HEK293 (cell line): Measurements from ENCODE around the gene EPB41L5.
A peak's percentile ranks its signal among the peaks of the same experiment; 100 is the strongest.

ENCODE experiments used
- CTCF ChIA-PET: fragments of 350-600 bp; formaldehyde crosslinking; extraction: SDS; loops from one replicate; lab custom pipeline; 2021; ENCODE audit warnings: antibody characterized with exemption; lab: Yijun Ruan, JAX
- POLR2A ChIA-PET: fragments of 300-600 bp; formaldehyde crosslinking; extraction: SDS; loops from one replicate; lab custom pipeline; 2020; ENCODE audit warnings: antibody characterized with exemption, inconsistent platforms; lab: Yijun Ruan, JAX
- H3K27ac ChIP-seq: fragments of 200-500 bp; sonication (Bioruptor generic); 2 replicates; pipeline ENCODE4 v1.5.1; 2014; ENCODE audit warnings: low read depth, low read length, control low read depth, inconsistent platforms; ENCODE audit errors: extremely low read depth
- H3K36me3 ChIP-seq, 2 experiments: fragments of 200-500 bp in 1 of 2; sonication (Bioruptor generic) in 1 of 2; 1 replicate in 1 of 2; 2 replicates in 1 of 2; pipeline ENCODE4 v1.5.1; 2014 to 2017; ENCODE audit warnings: inconsistent platforms in 2 of 2, low read length in 2 of 2; ENCODE audit not compliant: control insufficient read depth in 2 of 2, insufficient read depth in 1 of 2
- H3K4me1 ChIP-seq: fragments of 200-500 bp; sonication (Bioruptor generic); 2 replicates; pipeline ENCODE4 v1.5.1; 2014; ENCODE audit warnings: mild to moderate bottlenecking, low read length, inconsistent platforms; ENCODE audit not compliant: control insufficient read depth, insufficient read depth
- H3K4me3 ChIP-seq: 2 replicates; pipeline ENCODE4 v1.5.1; 2011; ENCODE audit warnings: low read depth, mild to moderate bottlenecking, control low read depth, low read length, moderate library complexity
- H3K9me3 ChIP-seq: fragments of 200-500 bp; sonication (Bioruptor generic); 2 replicates; pipeline ENCODE4 v1.5.1; 2014; ENCODE audit warnings: low read depth, low read length, inconsistent platforms; ENCODE audit not compliant: control insufficient read depth, insufficient read depth
- HOXA7 ChIP-seq: sonication (generic); formaldehyde crosslinking; IDR thresholded peaks from 2 replicates; pipeline ENCODE4 v1.8.1; 2022; ENCODE audit warnings: missing genetic modification reagents, borderline replicate concordance
- KLF8 ChIP-seq: fragments of 450-650 bp; formaldehyde crosslinking; IDR thresholded peaks from 2 replicates; pipeline ENCODE4 v1.5.1; 2016; ENCODE audit warnings: missing biosample characterization, missing genetic modification characterization
- SCRT1 ChIP-seq: fragments of 450-650 bp; formaldehyde crosslinking; IDR thresholded peaks from 2 replicates; pipeline ENCODE4 v1.5.1; 2016; ENCODE audit warnings: missing biosample characterization, missing genetic modification characterization, borderline replicate concordance
- SCRT2 ChIP-seq: fragments of 450-650 bp; formaldehyde crosslinking; IDR thresholded peaks from 2 replicates; pipeline ENCODE4 v1.5.1; 2016; ENCODE audit warnings: missing biosample characterization, missing genetic modification characterization
- ZFHX2 ChIP-seq: fragments of 450-650 bp; formaldehyde crosslinking; conservative IDR thresholded peaks from 2 replicates; pipeline ENCODE4 v1.5.1; 2016; ENCODE audit warnings: missing biosample characterization, missing genetic modification characterization
- ZFP37 ChIP-seq: fragments of 450-650 bp; formaldehyde crosslinking; IDR thresholded peaks from 2 replicates; pipeline ENCODE4 v1.5.1; 2016; ENCODE audit warnings: missing biosample characterization, missing genetic modification characterization
- ZNF132 ChIP-seq: fragments of 450-650 bp; formaldehyde crosslinking; IDR thresholded peaks from 2 replicates; pipeline ENCODE4 v1.5.1; 2017; ENCODE audit warnings: missing biosample characterization, missing genetic modification characterization, borderline replicate concordance
- ZNF169 ChIP-seq: fragments of 450-650 bp; formaldehyde crosslinking; IDR thresholded peaks from 2 replicates; pipeline ENCODE4 v1.5.1; 2016; ENCODE audit warnings: missing biosample characterization, missing genetic modification characterization
- ZNF350 ChIP-seq: fragments of 450-650 bp; formaldehyde crosslinking; IDR thresholded peaks from 2 replicates; pipeline ENCODE4 v1.5.0; 2017; ENCODE audit warnings: missing biosample characterization, mild to moderate bottlenecking, missing genetic modification characterization
- ZNF558 ChIP-seq: fragments of 450-650 bp; formaldehyde crosslinking; IDR thresholded peaks from 2 replicates; pipeline ENCODE4 v1.5.1; 2016; ENCODE audit warnings: missing biosample characterization, missing genetic modification characterization
- ZNF560 ChIP-seq: fragments of 450-650 bp; formaldehyde crosslinking; IDR thresholded peaks from 2 replicates; pipeline ENCODE4 v1.5.1; 2017; ENCODE audit warnings: missing biosample characterization, missing genetic modification characterization, borderline replicate concordance
- ZNF596 ChIP-seq: fragments of 450-650 bp; IDR thresholded peaks from 2 replicates; pipeline ENCODE4 v1.5.0; 2018; ENCODE audit warnings: missing biosample characterization, mild to moderate bottlenecking, missing genetic modification characterization, moderate library complexity
- ZNF639 ChIP-seq: fragments of 450-650 bp; formaldehyde crosslinking; IDR thresholded peaks from 2 replicates; pipeline ENCODE4 v1.5.1; 2016; ENCODE audit warnings: missing biosample characterization, missing genetic modification characterization
- ZNF654 ChIP-seq: fragments of 450-650 bp; formaldehyde crosslinking; IDR thresholded peaks from 2 replicates; pipeline ENCODE4 v1.5.1; 2016; ENCODE audit warnings: low read depth, missing biosample characterization, missing genetic modification characterization
- ZNF777 ChIP-seq: fragments of 450-650 bp; formaldehyde crosslinking; IDR thresholded peaks from 2 replicates; pipeline ENCODE4 v1.5.1; 2017; ENCODE audit warnings: missing biosample characterization, missing genetic modification characterization, borderline replicate concordance
- ZNF843 ChIP-seq: fragments of 450-650 bp; formaldehyde crosslinking; IDR thresholded peaks from 2 replicates; pipeline ENCODE4 v1.5.1; 2016; ENCODE audit warnings: missing biosample characterization, missing genetic modification characterization
- ZSCAN5A ChIP-seq: fragments of 450-650 bp; formaldehyde crosslinking; IDR thresholded peaks from 2 replicates; pipeline ENCODE4 v1.5.1; 2016; ENCODE audit warnings: missing biosample characterization, missing genetic modification characterization

The EPB41L5 gene

GRCh38 chr2:120220756-120221155, 207.9 kb downstream of the EPB41L5 start:
- H3K36me3 ChIP-seq: peaks cover 0 to 30% of the 10 kb centered on the region in 2 experiments; a peak in 1 of 3 replicates
- no peak for TF ChIP-seq ZFP37 (tag by site-specific recombination)
- TF ChIP-seq ZNF777 (tag by site-specific recombination): no peak
- TF ChIP-seq SCRT1: peak; percentile 61; the same call in 1 of the 2 replicates
- peak; percentile 71 for TF ChIP-seq SCRT2
- CTCF ChIA-PET: interaction anchor here (1.6 kb wide), 1 partner anchor 15 kb away, joined by 5 read pairs; no protein-coding TSS in a partner anchor
- H3K4me3 ChIP-seq: no peak overlapping the region
- POLR2A ChIA-PET: no interaction called here
- no peak overlapping the region for H3K27ac ChIP-seq
- H3K9me3 ChIP-seq: no peaks in the 10 kb centered on the region
- H3K4me1 ChIP-seq: no peaks in the 10 kb centered on the region

GRCh38 chr2:120221616-120222015, 208.7 kb downstream of the EPB41L5 start:
- Histone ChIP-seq H3K4me3 (no peak overlapping the region), H3K9me3 (no peaks in the 10 kb centered on the region), H3K36me3 (peaks cover 0 to 30% of the 10 kb centered on the region in 2 experiments; a peak in 1 of 3 replicates), H3K4me1 (no peaks in the 10 kb centered on the region), H3K27ac (no peak overlapping the region)
- ChIA-PET CTCF (no interaction called here), POLR2A (interaction anchor here (2.0 kb wide), 1 partner anchor 31 kb away, joined by 14 read pairs; the partner anchor contains the start of gene RALB)
- TF ChIP-seq ZFHX2 (tag by site-specific recombination) (0 out of 2 replicates have a peak, but pooled peaks have one; percentile 7), ZNF558 (tag by site-specific recombination) (no peak)
- TF ChIP-seq, all 188 proteins: peak for 1

- CTCF ChIA-PET: no interaction called here
- Histone ChIP-seq H3K4me3 (peak overlapping the region; percentile 66), H3K4me1 (no peaks in the 10 kb centered on the region), H3K36me3 (peaks cover 0 to 30% of the 10 kb centered on the region in 2 experiments; a peak in 1 of 3 replicates), H3K9me3 (no peaks in the 10 kb centered on the region), H3K27ac (peak overlapping the region; percentile 81; the same call in 1 of the 2 replicates)
- POLR2A ChIA-PET: interaction anchor here (1.0 to 2.0 kb wide), 8 partner anchors 10 to 30 kb away, joined by 3 to 14 read pairs (median 3); partner anchors contain the start of gene RALB
- no peak for TF ChIP-seq ZNF596
- TF ChIP-seq ZNF843 (tag by site-specific recombination): no peak
- no peak for TF ChIP-seq ZSCAN5A (tag by site-specific recombination)
- no peak for TF ChIP-seq ZNF350 (tag by site-specific recombination)
- TF ChIP-seq ZNF132: no peak
- peak; percentile 56 for TF ChIP-seq SCRT2
- TF ChIP-seq, all 188 proteins: peak for 1
These were observed 209.5 kb downstream of the EPB41L5 start for GRCh38 chr2:120222186-120223033.

- POLR2A ChIA-PET: interaction anchor here (1.0 to 2.0 kb wide), 8 partner anchors 9 to 29 kb away, joined by 3 to 14 read pairs (median 3); partner anchors contain the start of gene RALB
- H3K27ac ChIP-seq: peak within 1 kb of the TSS; percentile 81
- peak within 1 kb of the TSS; percentile 66 for H3K4me3 ChIP-seq
- CTCF ChIA-PET: interaction anchor here (0.6 kb wide), 1 partner anchor 12 kb away, joined by 5 read pairs; no protein-coding TSS in a partner anchor
- H3K4me1 ChIP-seq: no peaks in the 10 kb centered on the region
- peaks cover 0 to 30% of the 10 kb centered on the region in 2 experiments; a peak in 1 of 3 replicates for H3K36me3 ChIP-seq
- no peaks in the 10 kb centered on the region for H3K9me3 ChIP-seq
- TF ChIP-seq ZNF639 (no peak), KLF8 (peak; percentile 94), ZNF560 (tag by site-specific recombination) (no peak), ZNF843 (tag by site-specific recombination) (no peak), ZNF654 (tag by site-specific recombination) (no peak), ZNF169 (no peak), ZNF777 (tag by site-specific recombination) (no peak), HOXA7 (CRISPR knock-in tag) (no peak)
These were observed 210.4 kb downstream of the EPB41L5 start, which contains the start of gene TMEM185B for GRCh38 chr2:120223034-120223912. Gene TMEM185B (minus strand): TSS chr2:120223400. CDS start chr2:120222976, 424 bp downstream.
